ENCODE results near the gene UNC5A.

GRCh38 chr5:176901260-176902101 is 91.1 kb downstream of the UNC5A start:
- TF ChIP-seq SUZ12 (IDR thresholded peaks at IDR 0.05; ENCODE audit: extremely low read depth, insufficient read depth, insufficient read length) (no peak), ZNF274 (IDR thresholded peaks at IDR 0.05; ENCODE audit: low read depth, low read length) (no peak), YY1 (IDR thresholded peaks at IDR 0.05; ENCODE audit: insufficient read depth, insufficient read length) (no peak)
